ENCODE results near the gene LAPTM5.

Gene LAPTM5

DNA sequence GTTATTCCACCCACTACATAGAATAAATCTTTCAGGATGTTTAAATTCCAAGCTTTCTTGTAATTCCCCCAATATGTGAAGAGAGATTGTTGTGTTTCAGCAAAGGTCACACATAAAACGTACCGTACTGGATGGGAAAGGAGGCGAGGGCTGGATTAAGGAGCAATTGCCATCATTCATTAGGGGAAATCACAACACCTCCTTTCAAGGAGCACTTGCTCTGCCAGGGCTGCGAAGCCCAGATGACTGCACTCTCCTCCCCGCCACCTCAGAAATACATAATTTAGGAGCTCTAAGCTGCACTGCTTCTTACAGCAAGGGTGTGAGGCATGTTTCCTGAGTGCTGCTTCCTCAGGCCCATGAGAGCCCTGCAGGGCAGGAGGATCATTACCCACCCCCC, 63.8 kb downstream of the LAPTM5 start:
- TF ChIP-seq MAX (IDR thresholded peaks at IDR 0.05; ENCODE audit: low read depth, low read length) (no peak), POLR2A (IDR thresholded peaks at IDR 0.05; ENCODE audit: extremely low read depth, insufficient read length) (no peak), MYC (IDR thresholded peaks at IDR 0.05; ENCODE audit: low read depth, low read length) (no peak)
- TF ChIP-seq, protein P1, sequence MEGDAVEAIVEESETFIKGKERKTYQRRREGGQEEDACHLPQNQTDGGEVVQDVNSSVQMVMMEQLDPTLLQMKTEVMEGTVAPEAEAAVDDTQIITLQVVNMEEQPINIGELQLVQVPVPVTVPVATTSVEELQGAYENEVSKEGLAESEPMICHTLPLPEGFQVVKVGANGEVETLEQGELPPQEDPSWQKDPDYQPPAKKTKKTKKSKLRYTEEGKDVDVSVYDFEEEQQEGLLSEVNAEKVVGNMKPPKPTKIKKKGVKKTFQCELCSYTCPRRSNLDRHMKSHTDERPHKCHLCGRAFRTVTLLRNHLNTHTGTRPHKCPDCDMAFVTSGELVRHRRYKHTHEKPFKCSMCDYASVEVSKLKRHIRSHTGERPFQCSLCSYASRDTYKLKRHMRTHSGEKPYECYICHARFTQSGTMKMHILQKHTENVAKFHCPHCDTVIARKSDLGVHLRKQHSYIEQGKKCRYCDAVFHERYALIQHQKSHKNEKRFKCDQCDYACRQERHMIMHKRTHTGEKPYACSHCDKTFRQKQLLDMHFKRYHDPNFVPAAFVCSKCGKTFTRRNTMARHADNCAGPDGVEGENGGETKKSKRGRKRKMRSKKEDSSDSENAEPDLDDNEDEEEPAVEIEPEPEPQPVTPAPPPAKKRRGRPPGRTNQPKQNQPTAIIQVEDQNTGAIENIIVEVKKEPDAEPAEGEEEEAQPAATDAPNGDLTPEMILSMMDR (IDR thresholded peaks at IDR 0.05; ENCODE audit: low read depth, low read length), result no peak
- H3K4me3 ChIP-seq (ENCODE audit: low read depth, low read length), result no peak overlapping the region
- no peak for DNase-seq (ENCODE audit: low read depth)

GRCh38 chr1:30693366-30693765, 64.2 kb downstream of the LAPTM5 start:
- H3K4me3 ChIP-seq (ENCODE audit: low read depth, low read length), result no peak overlapping the region
- no peak for DNase-seq (ENCODE audit: low read depth)
- no peak for TF ChIP-seq MYC (IDR thresholded peaks at IDR 0.05; ENCODE audit: low read depth, low read length)
- TF ChIP-seq MAX (IDR thresholded peaks at IDR 0.05; ENCODE audit: low read depth, low read length), result no peak
- TF ChIP-seq POLR2A (IDR thresholded peaks at IDR 0.05; ENCODE audit: extremely low read depth, insufficient read length), result no peak
- TF ChIP-seq, protein P1 (IDR thresholded peaks at IDR 0.05; ENCODE audit: low read depth, low read length), result no peak

DNA sequence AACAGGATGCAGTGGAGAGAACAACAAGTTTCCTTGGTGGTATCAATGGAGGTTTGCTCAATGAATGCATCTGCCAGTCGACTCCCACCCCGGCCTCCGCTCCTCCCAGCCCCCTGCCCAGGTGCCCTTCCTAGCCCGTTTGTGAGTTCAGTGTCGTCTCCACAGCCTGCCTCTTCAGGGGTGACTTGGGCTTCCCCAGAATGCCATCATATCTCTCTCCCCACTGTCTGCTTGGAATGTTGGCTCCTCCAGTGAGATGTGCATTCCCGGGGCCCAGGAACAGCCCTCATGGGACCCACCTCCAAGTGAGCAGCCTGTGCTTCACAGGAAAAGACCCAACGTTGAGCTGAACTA, 64.6 kb downstream of the LAPTM5 start:
- no peak for TF ChIP-seq POLR2A (IDR thresholded peaks at IDR 0.05; ENCODE audit: extremely low read depth, insufficient read length)

DNA sequence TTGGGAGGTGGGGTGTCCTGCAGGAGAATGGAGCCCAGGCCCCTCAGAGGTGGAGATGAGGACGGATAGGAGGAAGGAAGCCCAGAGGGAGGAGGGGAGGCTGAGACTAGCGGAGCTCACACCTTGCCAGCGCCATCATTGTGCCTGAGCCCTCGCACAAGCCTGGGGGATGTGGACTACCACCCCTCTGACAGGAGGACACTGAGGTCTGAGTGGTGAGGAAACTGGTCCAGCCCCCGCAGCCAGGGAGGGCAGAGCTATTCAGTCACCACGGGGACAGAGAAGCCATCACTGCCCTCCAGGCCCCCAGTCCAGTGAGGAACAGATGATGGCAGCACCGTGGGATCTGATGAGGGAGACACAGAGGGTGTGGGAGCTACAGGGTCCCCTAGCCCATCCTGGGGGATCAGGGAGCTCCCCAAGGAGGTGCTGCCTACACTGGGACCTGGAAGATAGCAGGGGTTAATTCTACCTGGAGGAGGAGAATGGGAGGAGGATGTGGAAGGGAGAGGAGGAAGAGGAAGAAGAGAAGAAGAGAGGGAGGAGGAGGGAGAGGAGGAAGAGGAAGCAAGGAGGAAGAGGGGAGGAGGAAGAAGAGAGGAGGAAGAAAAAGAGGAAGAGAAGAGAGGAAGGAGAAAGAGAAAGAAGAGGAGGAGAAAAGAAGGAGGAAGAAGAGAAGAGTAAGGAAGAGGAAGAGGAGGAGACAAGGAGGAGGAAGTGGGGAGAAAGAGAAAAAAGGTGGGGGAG, 65.2 kb downstream of the LAPTM5 start:
- no peak for DNase-seq (ENCODE audit: low read depth)
- no peak overlapping the region for H3K4me3 ChIP-seq (ENCODE audit: low read depth, low read length)
- TF ChIP-seq MYC (IDR thresholded peaks at IDR 0.05; ENCODE audit: low read depth, low read length) (no peak), MAX (IDR thresholded peaks at IDR 0.05; ENCODE audit: low read depth, low read length) (no peak), POLR2A (IDR thresholded peaks at IDR 0.05; ENCODE audit: extremely low read depth, insufficient read length) (no peak)
- TF ChIP-seq, protein P1 (IDR thresholded peaks at IDR 0.05; ENCODE audit: low read depth, low read length), result no peak

More for the DNA sequence above, 64.6 kb downstream of the LAPTM5 start:
- no peak for DNase-seq (ENCODE audit: low read depth)
- no peak overlapping the region for H3K4me3 ChIP-seq (ENCODE audit: low read depth, low read length)

DNA sequence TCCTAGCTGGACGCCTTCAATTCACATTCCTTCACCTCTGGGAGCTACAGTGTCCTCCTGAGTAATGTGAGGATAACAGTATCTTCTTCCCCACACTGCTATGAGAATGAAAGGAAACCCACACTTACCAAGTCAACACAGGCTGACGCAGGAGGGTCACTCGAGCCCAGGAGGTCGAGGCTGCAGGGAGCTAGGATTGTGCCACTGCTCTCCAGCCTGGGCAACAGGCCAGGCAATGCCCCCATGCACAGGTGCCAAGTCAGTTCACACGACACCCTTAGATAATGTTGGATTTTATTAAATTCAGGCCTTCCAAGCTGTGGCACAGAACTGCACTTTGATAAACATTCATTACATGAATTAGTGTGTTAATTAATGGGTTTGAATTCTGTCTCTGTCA, 66.1 kb downstream of the LAPTM5 start:
- DNase-seq (ENCODE audit: low read depth), result no peak
- H3K4me3 ChIP-seq (ENCODE audit: low read depth, low read length), result no peak overlapping the region
- no peak for TF ChIP-seq POLR2A (IDR thresholded peaks at IDR 0.05; ENCODE audit: extremely low read depth, insufficient read length)
- TF ChIP-seq MAX (IDR thresholded peaks at IDR 0.05; ENCODE audit: low read depth, low read length), result no peak
- TF ChIP-seq MYC (IDR thresholded peaks at IDR 0.05; ENCODE audit: low read depth, low read length), result no peak
- TF ChIP-seq, protein P1 (IDR thresholded peaks at IDR 0.05; ENCODE audit: low read depth, low read length), result no peak

GRCh38 chr1:30689901-30690645, 67.5 kb downstream of the LAPTM5 start:
- H3K4me3 ChIP-seq (ENCODE audit: low read depth, low read length), result no peak overlapping the region
- no peak for DNase-seq (ENCODE audit: low read depth)
- TF ChIP-seq POLR2A (IDR thresholded peaks at IDR 0.05; ENCODE audit: extremely low read depth, insufficient read length) (no peak), MYC (IDR thresholded peaks at IDR 0.05; ENCODE audit: low read depth, low read length) (no peak), MAX (IDR thresholded peaks at IDR 0.05; ENCODE audit: low read depth, low read length) (no peak)
